Trophoblast cell (in vitro differentiated cells and primary cell): ENCODE measurements around the gene GATA3.
A peak's percentile ranks its signal among the peaks of the same experiment; 100 is the strongest.

ENCODE experiments used
- DNase-seq, 2 donors: peaks; one replicate each; pipeline ENCODE4 v3.0.0-alpha.2; 2016
- H2AFZ ChIP-seq: 2 replicates; pipeline ENCODE4 v1.6.1; 2013; ENCODE audit warnings: low read length, moderate library complexity, mild to moderate bottlenecking; ENCODE audit not compliant: insufficient read depth, poor library complexity
- H2AK5ac ChIP-seq: 2 replicates; pipeline ENCODE4 v1.6.1; 2013; ENCODE audit warnings: mild to moderate bottlenecking, low read length
- H2BK120ac ChIP-seq: 2 replicates; pipeline ENCODE4 v1.6.1; 2013; ENCODE audit warnings: low read length, mild to moderate bottlenecking, moderate library complexity; ENCODE audit not compliant: insufficient read depth, poor library complexity
- H2BK12ac ChIP-seq: 2 replicates; pipeline ENCODE4 v1.6.1; 2013; ENCODE audit warnings: mild to moderate bottlenecking, low read length, moderate library complexity
- H2BK5ac ChIP-seq: 2 replicates; pipeline ENCODE4 v1.6.1; 2013; ENCODE audit warnings: low read length, low read depth, moderate library complexity, mild to moderate bottlenecking; ENCODE audit not compliant: poor library complexity
- H3K14ac ChIP-seq: 2 replicates; pipeline ENCODE4 v1.6.1; 2013; ENCODE audit warnings: mild to moderate bottlenecking, low read length
- H3K18ac ChIP-seq: 2 replicates; pipeline ENCODE4 v1.6.1; 2013; ENCODE audit warnings: mild to moderate bottlenecking, low read length
- H3K23ac ChIP-seq: 2 replicates; pipeline ENCODE4 v1.6.1; 2013; ENCODE audit warnings: low read length
- H3K27ac ChIP-seq: 2 replicates; pipeline ENCODE4 v1.5.1; 2013; ENCODE audit warnings: low read depth, mild to moderate bottlenecking, inconsistent platforms, low read length, moderate library complexity
- H3K27me3 ChIP-seq: 2 replicates; pipeline ENCODE4 v1.6.1; 2013; ENCODE audit warnings: inconsistent platforms, mild to moderate bottlenecking, low read length, moderate library complexity; ENCODE audit not compliant: insufficient read depth
- H3K36me3 ChIP-seq, 2 experiments: 1 replicate in 1 of 2; 2 replicates in 1 of 2; pipeline ENCODE4 v1.6.1; 2013; ENCODE audit warnings: low read length in 2 of 2, mild to moderate bottlenecking in 2 of 2, moderate library complexity in 1 of 2; ENCODE audit not compliant: insufficient read depth in 2 of 2, control insufficient read depth in 1 of 2
- H3K4ac ChIP-seq: 2 replicates; pipeline ENCODE4 v1.6.1; 2013; ENCODE audit warnings: low read depth, mild to moderate bottlenecking, low read length, moderate library complexity
- H3K4me1 ChIP-seq, 2 experiments: 1 replicate in 1 of 2; 2 replicates in 1 of 2; pipeline ENCODE4 v1.6.1; 2013; ENCODE audit warnings: low read length in 2 of 2, mild to moderate bottlenecking in 2 of 2, moderate library complexity in 1 of 2; ENCODE audit not compliant: insufficient read depth in 2 of 2, control insufficient read depth in 1 of 2
- H3K4me2 ChIP-seq: 2 replicates; pipeline ENCODE4 v1.6.1; 2013; ENCODE audit warnings: inconsistent platforms, mild to moderate bottlenecking, low read length, moderate library complexity
- H3K4me3 ChIP-seq: 2 replicates; pipeline ENCODE4 v1.5.1; 2013; ENCODE audit warnings: mild to moderate bottlenecking, low read depth, low read length, inconsistent platforms
- H3K79me1 ChIP-seq: one replicate; pipeline ENCODE4 v1.6.1; 2013; ENCODE audit warnings: low read length
- H3K79me2 ChIP-seq: 2 replicates; pipeline ENCODE4 v1.6.1; 2013; ENCODE audit warnings: low read length, mild to moderate bottlenecking; ENCODE audit not compliant: control insufficient read depth, insufficient read depth, poor library complexity
- H3K9ac ChIP-seq: 2 replicates; pipeline ENCODE4 v1.6.1; 2013; ENCODE audit warnings: mild to moderate bottlenecking, low read length
- H3K9me3 ChIP-seq: 2 replicates; pipeline ENCODE4 v1.6.1; 2013; ENCODE audit warnings: low read depth, mild to moderate bottlenecking, control low read depth, inconsistent platforms, low read length; ENCODE audit not compliant: insufficient read depth
- H4K12ac ChIP-seq: 2 replicates; pipeline ENCODE4 v1.6.1; 2013; ENCODE audit warnings: low read depth, mild to moderate bottlenecking, low read length, moderate library complexity
- H4K8ac ChIP-seq: 2 replicates; pipeline ENCODE4 v1.6.1; 2013; ENCODE audit warnings: low read depth, mild to moderate bottlenecking, low read length, moderate library complexity
- H4K91ac ChIP-seq: one replicate; pipeline ENCODE4 v1.6.1; 2013; ENCODE audit warnings: low read depth, mild to moderate bottlenecking, low read length, moderate library complexity
- WGBS: extraction: QIAGEN DNeasy Blood & Tissue Kit; methylation state at CpG from one replicate; pipeline ENCODE4 v1.1.7; 2013; ENCODE audit warnings: missing lambda C conversion rate; ENCODE audit not compliant: insufficient read length, insufficient coverage; ENCODE audit errors: extremely low coverage; 5-methylcytosine and 5-hydroxymethylcytosine counted together

The GATA3 gene

GRCh38 chr10:8065651-8066050 is 11.2 kb downstream of the GATA3 start:
- whole genome bisulfite sequencing, result no CpG with 5 or more reads among the region's 2 CpGs
- Histone ChIP-seq H3K36me3 (peaks cover 55 to 65% of the 10 kb centered on the region in 2 experiments), H3K18ac (no peak overlapping the region), H4K8ac (no peak overlapping the region), H2AFZ (no peak overlapping the region), H4K12ac (no peak overlapping the region), H2AK5ac (no peak overlapping the region), H2BK5ac (no peak overlapping the region), H3K9me3 (peaks cover 2% of the 10 kb centered on the region), H2BK12ac (no peak overlapping the region), H3K9ac (no peak overlapping the region), H2BK120ac (no peak overlapping the region), H3K4ac (peak overlapping the region; percentile 50), H3K27ac (no peak overlapping the region), H3K23ac (no peak overlapping the region), H3K79me2 (peaks cover 26% of the 10 kb centered on the region), H3K4me2 (no peak overlapping the region), H4K91ac (no peak overlapping the region), H3K4me3 (no peak overlapping the region), H3K79me1 (peaks cover 32% of the 10 kb centered on the region), H3K4me1 (peaks cover 30 to 34% of the 10 kb centered on the region in 2 experiments), H3K27me3 (no peaks in the 10 kb centered on the region), H3K14ac (no peak overlapping the region)
- peak in 1 of 2 donors; percentile 70 for DNase-seq

GRCh38 chr10:8066124-8066523 is 11.6 kb downstream of the GATA3 start:
- Histone ChIP-seq H4K8ac (no peak overlapping the region), H3K4me2 (no peak overlapping the region), H2BK5ac (no peak overlapping the region), H3K36me3 (peaks cover 51 to 63% of the 10 kb centered on the region in 2 experiments), H2BK12ac (no peak overlapping the region), H2BK120ac (no peak overlapping the region), H3K23ac (no peak overlapping the region), H2AK5ac (no peak overlapping the region), H3K4ac (no peak overlapping the region), H3K79me1 (peaks cover 27% of the 10 kb centered on the region), H3K9me3 (peaks cover 2% of the 10 kb centered on the region), H4K91ac (no peak overlapping the region), H2AFZ (no peak overlapping the region), H3K9ac (no peak overlapping the region), H3K27ac (no peak overlapping the region), H3K79me2 (peaks cover 21% of the 10 kb centered on the region), H3K27me3 (no peaks in the 10 kb centered on the region), H3K4me1 (peaks cover 25 to 30% of the 10 kb centered on the region in 2 experiments), H4K12ac (no peak overlapping the region), H3K14ac (no peak overlapping the region), H3K18ac (no peak overlapping the region), H3K4me3 (no peak overlapping the region)
- DNase-seq, result no peak
- WGBS, result no CpG with 5 or more reads among the region's 1 CpG

GRCh38 chr10:8066797-8067196 is 12.3 kb downstream of the GATA3 start:
- Histone ChIP-seq H3K18ac (no peak overlapping the region), H3K4me1 (peaks cover 19 to 23% of the 10 kb centered on the region in 2 experiments), H2AFZ (no peak overlapping the region), H3K27ac (peak overlapping the region; percentile 30), H3K9ac (no peak overlapping the region), H3K79me2 (peaks cover 15% of the 10 kb centered on the region), H2BK5ac (no peak overlapping the region), H3K36me3 (peaks cover 45 to 61% of the 10 kb centered on the region in 2 experiments), H3K4me2 (no peak overlapping the region), H3K4me3 (no peak overlapping the region), H3K79me1 (peaks cover 20% of the 10 kb centered on the region), H3K14ac (no peak overlapping the region), H2BK120ac (no peak overlapping the region), H3K23ac (no peak overlapping the region), H3K27me3 (no peaks in the 10 kb centered on the region), H4K91ac (no peak overlapping the region), H4K8ac (no peak overlapping the region), H2AK5ac (no peak overlapping the region), H3K9me3 (peaks cover 2% of the 10 kb centered on the region), H4K12ac (no peak overlapping the region), H2BK12ac (peak overlapping the region; percentile 35), H3K4ac (peak overlapping the region; percentile 78)
- WGBS, result no CpG with 5 or more reads among the region's 2 CpGs
- DNase-seq, result no peak

- H3K4ac ChIP-seq, result peak overlapping the region; percentile 61
Measured at GRCh38 chr10:8069108-8069507, 14.6 kb downstream of the GATA3 start.

More at GRCh38 chr10:8069108-8069507, 14.6 kb downstream of the GATA3 start:
- Histone ChIP-seq H3K9me3 (peaks cover 2% of the 10 kb centered on the region), H2BK12ac (no peak overlapping the region), H4K12ac (no peak overlapping the region), H4K91ac (no peak overlapping the region), H3K27ac (peak overlapping the region; percentile 27), H2BK120ac (no peak overlapping the region), H4K8ac (no peak overlapping the region), H3K79me1 (peaks cover 9% of the 10 kb centered on the region), H2BK5ac (no peak overlapping the region), H3K9ac (no peak overlapping the region), H3K18ac (no peak overlapping the region), H3K14ac (no peak overlapping the region), H3K23ac (no peak overlapping the region), H2AK5ac (no peak overlapping the region), H2AFZ (no peak overlapping the region), H3K36me3 (peaks cover 45 to 59% of the 10 kb centered on the region in 2 experiments), H3K79me2 (peaks cover 3% of the 10 kb centered on the region), H3K4me2 (no peak overlapping the region), H3K27me3 (no peaks in the 10 kb centered on the region), H3K4me3 (no peak overlapping the region), H3K4me1 (peaks cover 11 to 14% of the 10 kb centered on the region in 2 experiments)
- WGBS, result no CpG with 5 or more reads among the region's 7 CpGs
- DNase-seq, result no peak
